DMS53 treated with DMSO at 0.1 percent for 48 hours (cell line): ENCODE data around the gene CNTNAP2.
"Not testable (repeated sequence)": the region's sequence is repeated elsewhere in the genome, so short reads cannot be mapped to it uniquely, and the experiment has no call there.

ENCODE experiments used
- DNase-seq: peaks from one replicate; lab custom pipeline; 2025; ENCODE audit not compliant: unreplicated experiment; lab: John Stamatoyannopoulos, UW

CNTNAP2 gene

DNA sequence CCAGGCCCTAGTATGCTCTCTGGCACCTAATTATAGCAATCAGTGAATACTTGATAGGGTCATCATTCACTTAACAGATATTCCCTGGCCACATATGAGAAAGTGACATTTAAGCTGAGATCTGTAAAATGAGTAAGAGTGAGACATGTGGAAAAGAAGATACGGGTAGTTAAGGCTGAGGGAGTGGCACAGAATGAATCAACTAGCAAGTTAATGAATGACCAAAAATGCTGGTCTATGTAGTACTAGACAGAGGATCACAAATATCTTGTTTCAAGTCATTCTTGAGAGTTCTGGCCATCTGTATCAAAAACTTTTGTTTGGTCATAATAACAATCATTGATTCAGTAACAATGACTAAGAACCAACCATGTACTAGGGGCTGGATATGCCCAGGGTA, 954.9 kb downstream of the CNTNAP2 start:
- DNase-seq, result no peak

DNA sequence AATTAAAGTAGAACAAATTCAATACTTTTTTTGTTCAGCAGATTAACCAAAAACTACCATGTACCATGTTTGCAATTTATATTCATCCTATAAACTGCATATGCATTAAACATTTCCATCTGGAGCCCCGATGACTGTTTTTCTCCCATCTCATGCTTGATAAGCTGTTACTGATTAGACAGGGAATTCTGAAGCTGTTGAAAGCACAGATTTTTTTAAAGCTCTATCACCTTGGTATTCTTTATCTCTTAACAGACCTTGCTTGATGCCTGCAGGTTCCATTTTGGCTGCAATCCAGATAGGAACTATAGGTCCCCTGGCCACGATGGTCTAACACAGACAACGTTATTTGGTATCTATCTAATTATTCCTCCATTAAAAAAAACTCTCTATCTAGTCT, 961.7 kb downstream of the CNTNAP2 start:
- DNase-seq, result no peak

DNA sequence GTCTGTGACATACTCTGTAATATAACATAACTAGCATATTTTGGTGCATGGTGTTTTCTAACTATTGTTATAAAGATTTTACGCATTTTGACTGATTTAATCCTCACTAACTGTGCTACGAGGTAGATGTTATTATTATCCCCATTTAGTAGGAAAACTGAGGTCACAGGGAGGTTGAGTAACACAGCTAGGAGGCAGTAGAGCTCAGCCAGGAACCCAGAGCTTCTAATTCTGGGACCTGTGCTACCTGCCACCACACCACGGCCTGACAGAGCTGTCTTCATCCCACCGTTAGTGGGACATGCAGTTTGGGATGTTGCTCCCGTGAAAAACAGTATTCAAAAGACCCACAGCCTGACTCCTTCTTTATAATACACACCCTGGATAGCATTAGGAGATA, 962.5 kb downstream of the CNTNAP2 start:
- DNase-seq, result no peak

DNA sequence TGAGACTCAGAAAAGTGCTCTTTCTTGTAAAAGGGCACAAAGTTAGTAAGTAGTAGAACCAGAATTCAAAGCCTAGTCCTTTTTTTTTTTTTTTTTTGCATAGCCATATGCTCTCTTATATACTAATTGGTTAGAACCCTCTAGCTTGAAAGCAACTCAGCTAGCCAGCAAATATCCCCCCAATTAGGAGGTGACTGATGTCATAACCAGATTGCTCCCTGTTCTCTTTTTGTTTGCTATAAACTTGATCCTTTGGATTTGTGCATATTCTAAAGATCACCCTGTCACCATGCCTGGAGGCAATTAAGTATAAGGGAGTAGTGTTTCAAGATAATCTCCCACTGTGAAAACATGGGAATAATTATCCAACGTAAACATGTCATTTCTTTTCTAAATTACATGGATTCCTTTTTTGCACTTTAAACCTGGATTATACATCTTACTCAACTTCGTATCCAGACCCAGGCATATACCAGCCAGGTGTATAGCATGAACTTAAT, 963.4 kb downstream of the CNTNAP2 start:
- no peak for DNase-seq

DNA sequence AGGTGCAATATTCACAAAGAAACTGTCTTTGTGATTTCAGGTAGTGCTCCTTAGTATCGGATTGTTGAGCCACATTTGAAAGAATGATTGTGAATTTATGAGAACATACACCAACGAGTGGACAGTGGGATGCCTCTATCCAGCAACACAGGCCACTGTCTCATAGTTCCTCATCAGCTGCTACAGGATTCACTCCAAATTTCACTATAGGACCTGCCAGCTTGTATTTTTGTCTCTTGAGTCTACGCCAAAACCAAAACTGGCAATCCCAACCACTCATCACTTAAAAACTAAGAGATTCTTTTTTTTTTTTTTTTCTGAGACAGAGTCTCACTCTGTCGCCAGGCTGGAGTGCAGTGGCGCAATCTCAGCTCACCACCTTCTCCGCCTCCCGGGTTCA, 964.5 kb downstream of the CNTNAP2 start:
- no peak for DNase-seq

DNA sequence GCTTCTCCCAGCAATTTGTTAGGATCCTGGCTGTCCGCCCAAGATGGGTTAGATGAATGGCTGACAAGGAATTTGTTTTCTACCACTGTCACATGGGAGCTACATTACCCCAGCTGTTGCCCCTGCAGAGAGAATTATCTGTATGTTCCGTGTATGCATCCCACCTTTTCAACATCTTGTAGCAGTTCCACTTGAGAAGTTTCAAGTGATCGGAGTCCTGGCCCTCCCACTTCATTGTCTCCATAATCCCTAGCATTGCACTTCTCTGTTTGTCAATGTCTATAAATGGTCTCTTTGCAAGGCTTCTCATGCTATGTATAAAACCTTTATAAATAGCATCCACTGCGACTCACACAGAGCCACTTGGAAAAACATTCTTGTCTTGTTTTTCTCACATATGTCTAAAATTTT, 972.5 kb downstream of the CNTNAP2 start:
- DNase-seq, result no peak

DNA sequence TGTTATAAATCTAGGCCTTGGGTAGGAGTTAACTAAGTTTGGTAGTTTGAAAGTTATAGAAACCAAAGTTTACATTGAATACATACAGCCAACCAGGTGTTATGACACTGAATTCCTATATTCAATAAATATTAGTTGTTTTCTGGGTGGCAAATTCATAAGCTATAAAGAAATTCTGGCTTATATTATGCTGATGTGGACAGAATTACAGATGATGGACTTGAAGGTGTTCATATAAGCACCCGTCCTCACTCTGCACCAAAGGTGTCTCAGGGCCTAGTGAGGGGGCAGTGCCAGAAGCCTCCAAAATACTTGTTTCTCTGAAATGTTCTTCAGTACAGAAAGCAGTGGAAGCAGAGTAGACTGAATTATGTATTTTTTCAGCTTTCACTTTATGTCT, 973.0 kb downstream of the CNTNAP2 start:
- no peak for DNase-seq

DNA sequence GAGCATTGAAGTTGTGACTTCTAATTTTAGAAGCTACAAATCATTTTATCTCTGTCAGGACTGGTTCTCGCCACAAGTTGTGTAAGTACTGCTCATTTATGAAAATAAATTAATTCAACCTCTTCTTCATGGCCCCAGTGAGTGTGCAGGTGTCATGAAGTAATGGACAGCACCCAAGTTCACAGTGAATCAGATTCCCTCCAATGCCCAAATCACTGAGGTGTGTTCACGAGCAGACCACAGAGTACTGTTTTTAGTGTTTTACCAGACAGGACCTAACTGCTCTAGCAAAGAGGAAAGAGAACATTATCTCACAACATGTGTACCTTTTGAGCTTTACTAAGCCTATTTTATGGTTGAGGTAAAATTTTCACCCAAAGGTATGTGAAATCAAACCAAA, 980.0 kb downstream of the CNTNAP2 start:
- DNase-seq, result no peak

DNA sequence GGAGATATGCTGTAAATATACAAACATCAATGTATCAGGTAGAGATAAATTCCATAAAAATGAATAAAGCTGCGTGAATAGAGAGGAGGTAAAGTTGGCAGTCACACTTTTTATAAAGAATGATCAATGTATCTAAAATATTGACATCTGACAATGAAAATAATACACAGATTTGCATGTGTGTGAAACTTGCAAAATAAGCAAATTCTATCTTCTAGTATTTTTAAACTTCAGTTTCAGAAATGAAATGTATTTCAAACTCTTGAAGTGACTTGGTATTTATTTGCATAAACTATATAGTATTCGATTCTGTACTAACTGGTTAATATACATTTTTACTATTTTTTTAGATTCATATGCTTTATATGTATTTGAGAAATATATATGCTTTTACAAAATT, 986.6 kb downstream of the CNTNAP2 start:
- no peak for DNase-seq

DNA sequence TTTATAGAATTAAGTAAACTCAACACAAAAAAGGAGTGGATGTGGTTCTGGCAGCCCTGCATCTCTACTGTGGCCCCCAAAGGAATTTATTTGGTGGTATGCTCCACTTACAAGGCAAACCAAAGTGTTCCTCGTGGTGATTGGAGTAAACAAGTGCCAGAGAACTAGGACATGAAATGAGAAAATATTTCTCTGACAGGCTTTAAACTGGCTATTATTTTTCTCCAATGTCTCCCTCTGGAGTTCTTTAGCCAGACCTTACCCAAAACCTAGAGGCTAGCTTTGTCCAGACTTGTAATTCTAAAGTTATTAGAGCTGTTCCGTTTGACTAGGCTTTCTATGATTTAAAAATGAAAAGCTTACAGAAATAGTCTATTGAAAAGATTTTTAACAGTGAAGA, 990.1 kb downstream of the CNTNAP2 start:
- no peak for DNase-seq

DNA sequence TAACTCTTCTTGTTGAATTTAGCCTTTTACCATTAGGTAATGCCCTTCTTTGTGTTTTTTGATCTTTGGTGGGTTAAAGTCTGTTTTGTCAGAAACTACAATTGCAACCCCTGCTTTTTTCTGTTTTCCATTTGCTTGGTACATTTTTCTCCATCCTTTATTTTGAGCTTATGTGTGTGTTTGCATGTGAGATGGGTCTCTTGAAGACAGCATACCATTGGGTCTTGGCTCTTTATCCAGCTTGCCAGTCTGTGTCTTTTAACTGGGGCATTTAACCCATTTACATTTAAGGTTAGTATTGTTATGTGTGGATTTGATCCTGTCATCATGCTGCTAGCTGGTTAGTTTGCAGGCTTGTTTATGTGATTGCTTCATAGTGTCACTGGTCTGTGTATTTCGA, 997.9 kb downstream of the CNTNAP2 start:
- not testable (repeated sequence) for DNase-seq

DNA sequence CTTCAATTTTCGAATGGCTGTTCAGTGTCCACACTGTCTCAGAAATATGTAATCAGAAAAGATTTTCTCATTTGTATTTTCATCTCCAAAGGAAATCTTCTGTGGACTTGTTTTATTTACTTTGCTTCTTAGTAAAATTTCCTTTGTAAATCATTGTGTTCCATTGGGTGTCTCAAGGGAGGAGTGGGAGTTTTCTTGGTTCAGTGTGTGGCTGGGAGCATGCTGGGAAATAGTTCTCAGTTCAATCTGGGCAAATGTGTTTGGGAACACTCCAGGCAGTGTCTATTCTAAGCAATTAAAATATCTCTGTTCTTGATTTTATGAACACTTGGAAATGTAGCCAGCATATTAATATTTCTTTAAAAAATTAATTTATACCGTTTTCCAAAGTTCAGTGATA, 1019.8 kb downstream of the CNTNAP2 start:
- no peak for DNase-seq

DNA sequence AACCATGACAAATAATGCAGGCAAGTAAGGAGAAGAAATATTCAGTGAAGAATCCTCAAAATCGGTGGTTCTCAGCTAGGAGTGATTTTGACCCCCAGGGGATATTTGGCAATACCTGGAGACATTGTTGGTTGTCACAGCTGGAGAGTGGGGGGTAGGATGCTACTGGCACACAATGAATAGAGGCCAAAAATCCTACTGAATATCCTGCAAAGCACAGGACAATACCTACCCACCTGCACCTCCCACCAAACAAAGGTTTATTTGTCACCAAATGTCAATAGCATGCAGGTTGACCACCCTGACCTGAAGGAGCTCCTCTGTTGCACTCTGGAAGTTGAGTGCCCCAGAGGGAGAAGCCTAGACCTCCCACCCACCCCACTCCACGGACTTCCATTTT, 1028.6 kb downstream of the CNTNAP2 start:
- DNase-seq, result no peak

DNA sequence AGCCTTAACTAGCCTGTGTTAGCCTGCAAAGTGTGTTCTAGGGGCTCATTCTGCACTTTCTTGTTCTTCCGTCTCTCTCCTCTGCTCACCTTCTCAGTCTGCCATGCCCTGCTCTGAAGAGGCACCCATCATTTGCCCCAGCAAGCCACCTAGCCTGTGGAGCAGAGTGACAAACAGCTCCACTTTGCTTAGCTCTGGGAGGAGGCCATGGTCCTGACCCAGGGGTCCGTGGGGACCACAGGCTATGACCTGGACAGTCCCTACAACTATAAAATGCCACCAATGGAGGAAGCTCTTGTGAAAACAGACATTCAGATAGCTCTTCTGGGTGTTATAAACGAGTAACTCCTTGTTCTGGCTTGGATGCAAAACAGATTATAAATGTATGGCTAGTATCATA, 1029.6 kb downstream of the CNTNAP2 start:
- no peak for DNase-seq

DNA sequence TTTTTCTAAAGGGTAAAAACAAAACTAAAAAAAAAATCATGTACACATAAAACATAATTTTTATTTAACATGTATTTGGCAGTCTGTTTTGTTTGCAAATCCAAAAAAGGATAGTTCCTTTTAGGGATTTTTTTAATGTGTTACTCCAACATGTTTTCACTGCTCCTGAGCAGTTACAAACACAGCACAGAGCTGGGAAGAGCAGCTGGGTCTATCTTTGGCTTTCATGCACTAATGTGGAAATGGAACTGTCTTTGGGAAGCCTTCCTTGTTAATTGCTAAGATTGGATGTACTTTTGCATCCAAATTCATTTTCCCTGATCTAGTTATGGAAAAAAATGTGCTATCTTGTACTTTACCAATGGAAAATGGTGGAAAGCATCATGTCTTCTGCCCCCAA, 1035.1 kb downstream of the CNTNAP2 start:
- no peak for DNase-seq

DNA sequence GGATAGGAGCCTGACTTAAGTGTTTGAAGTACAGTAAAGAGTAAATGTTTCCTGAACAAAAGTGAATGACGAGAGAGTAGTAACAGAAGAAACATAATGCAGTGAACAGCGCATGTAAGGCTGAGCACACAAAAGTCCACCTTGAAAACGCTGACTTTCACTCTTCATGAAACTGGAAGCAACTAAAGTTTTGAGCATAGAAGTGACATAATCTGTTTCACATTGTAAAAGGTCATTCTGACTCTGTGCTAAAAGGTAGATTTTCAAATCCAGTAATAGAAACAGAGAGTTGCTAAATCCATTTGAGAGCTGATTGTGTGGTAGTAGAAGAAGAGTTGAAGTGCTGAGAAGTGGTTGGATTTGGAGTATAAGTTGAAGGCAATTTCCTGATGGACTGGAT, 1037.0 kb downstream of the CNTNAP2 start:
- DNase-seq, result no peak

DNA sequence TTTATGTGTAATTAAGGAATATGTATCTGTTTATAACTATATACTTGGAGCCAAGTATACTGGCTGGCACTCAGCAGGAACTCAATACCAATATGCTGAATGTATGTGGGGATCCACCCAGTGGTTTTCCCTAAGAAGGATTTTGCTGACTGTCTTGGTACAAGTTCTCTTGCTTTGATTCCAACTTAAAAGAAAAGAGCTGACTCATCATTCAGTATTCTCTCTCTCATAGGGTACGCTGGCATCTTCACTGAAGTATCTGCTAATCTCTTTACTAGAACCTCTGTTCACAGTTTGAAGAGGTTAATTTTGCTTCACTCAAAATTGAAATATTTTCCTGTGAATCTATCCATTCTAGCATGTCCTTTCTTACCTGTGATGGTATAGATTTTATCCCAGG, 1044.8 kb downstream of the CNTNAP2 start:
- DNase-seq, result no peak

DNA sequence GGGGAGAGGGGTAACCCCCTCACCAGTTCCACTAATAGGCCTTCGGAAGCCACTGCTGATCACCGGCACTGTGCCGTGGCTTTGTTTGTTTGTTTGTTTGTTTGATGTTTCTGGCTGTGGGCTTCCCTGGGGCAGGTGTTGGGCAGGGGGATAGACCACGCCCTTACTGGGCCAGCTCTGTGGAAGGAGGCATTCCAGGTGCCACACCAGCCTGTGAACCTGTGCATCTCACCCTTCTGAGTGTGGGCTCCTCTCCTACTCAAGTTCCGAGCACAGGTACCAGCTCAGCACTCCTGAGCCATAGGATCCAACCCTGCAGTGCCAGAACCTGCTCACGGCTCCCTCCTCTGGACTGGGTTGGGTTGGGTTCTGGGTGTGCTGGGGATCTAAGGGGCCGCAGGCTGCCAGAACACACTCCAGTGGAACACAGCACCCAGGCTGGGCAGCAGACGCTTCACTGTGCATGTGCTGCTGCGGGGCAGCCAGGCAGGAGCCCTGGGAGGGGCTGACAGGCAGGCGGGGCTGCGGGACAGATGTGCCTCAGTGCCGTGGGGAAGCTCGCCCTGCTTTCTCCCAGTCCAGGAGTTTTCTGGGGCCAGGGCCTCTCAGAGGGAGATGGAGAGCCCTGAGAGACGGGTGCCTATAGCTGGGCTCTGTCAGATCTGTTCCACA, 1053.9 kb downstream of the CNTNAP2 start:
- no peak for DNase-seq

DNA sequence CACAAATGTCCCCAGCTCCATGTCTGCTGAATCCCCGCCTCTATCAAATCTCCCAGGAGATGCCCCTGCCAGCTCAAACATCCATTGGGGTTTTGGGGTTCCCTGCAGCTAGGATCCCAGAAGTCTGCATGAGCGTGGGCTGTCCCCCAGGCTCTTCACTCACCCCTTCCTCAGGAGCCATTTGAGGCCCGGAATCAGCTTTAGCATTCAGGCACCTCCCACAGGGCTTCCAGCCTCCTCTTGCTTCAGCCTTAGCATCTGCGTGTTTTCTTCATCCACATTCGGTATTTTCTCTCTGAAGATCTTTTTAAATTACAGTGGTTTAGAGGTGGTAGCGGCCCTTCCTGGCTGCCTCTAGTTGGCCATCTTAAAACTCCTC, 1054.4 kb downstream of the CNTNAP2 start:
- no peak for DNase-seq

DNA sequence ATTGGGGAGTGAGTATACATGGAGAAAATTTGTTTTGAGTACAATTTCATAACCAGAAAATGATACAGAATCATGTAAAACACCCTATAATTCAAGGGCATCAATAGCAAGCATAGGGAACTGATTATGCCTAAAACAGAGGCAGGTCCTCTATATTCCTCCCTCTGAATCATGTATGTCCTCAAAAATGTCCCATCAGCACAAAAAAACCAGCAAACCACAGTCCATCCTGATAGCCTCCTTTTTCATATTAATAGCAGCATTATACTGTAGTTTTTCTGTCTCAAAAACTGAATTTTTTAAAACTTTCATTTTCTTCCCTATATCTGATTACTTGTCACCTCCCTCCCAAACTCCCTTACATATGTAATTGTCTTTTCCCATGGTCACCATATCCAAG, 1057.3 kb downstream of the CNTNAP2 start:
- no peak for DNase-seq

DNA sequence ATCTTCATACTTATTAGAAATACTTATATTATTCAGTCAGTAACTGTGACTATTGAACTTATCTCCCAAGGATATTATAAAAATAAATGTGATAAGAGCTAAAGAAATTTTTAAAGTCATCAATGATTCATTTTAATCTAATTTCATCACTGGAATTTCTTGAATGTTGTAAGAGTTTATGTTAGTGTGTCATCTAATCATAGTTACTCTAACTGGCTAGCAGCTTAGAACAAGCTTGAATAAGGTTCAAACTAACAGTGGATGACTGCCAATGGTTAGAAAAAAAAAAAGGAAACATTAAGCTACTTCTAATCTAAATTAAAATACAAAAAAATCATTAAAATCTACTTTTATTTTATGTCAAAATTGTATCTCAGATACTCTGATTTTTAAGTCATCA, 1066.3 kb downstream of the CNTNAP2 start:
- DNase-seq, result no peak

DNA sequence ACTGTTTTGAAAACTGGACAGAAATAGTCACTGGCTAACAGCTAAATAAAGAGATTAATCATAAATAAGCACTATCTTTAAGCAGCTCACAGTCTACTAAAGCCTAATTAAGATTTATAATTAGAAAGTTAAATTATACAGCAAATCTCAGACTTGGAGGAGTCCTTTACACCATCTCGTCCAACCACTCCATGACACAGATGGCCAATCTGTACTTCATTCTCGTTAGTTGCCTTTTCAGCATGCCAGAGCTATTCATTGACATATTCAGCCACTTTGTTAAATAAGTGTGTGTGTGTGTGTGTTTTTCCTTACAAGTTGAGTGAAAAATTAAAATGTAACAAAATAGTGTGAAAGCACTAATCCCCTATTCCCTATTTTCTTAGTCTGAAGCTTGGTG, 1066.7 kb downstream of the CNTNAP2 start:
- no peak for DNase-seq

DNA sequence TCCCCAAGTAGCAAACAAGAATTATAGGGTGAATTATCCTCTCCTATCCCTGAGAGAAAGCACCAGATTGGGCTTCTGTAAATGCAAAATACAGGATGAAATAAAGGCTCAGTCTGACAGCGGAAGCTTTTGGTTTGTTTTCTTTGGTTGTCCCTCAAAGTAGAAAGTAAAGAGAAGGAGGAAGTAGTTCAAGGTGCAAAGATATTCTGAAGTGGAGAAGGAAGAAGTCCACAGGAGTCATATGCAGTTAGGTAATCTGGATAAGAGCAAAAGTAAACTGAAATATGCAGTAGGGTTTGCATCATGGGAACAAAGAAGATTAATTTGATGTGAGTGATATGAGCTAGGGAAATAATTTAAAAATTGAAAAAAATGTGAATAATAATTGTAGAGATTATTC, 1071.9 kb downstream of the CNTNAP2 start:
- no peak for DNase-seq
